Adrenal gland (tissue), 5 donors: Measurements from ENCODE around the gene ABL2.

Experiments used
- POLR2A ChIP-seq, 2 donors: fragments of 450-650 bp; IDR thresholded peaks; one replicate each; pipeline ENCODE4 v1.6.1; 2017; ENCODE audit warnings: antibody characterized with exemption in 2 of 2, mild to moderate bottlenecking in 2 of 2, moderate library complexity in 1 of 2
- TF ChIP-seq, protein P1 (sequence below), 6 experiments: fragments of 450-650 bp in 4 of 6; fragments of 200-600 bp in 2 of 6; sonication (generic) in 1 of 6; IDR thresholded peaks; 1 replicate in 5 of 6; 2 replicates in 1 of 6; pipeline versions ENCODE4 v1.5.1 to v1.8.0; 2016 to 2021; ENCODE audit warnings: antibody characterized with exemption in 6 of 6, mild to moderate bottlenecking in 2 of 6, moderate library complexity in 1 of 6
- donor health status: DM: no; HTN: no; CAD: no.

DNA sequence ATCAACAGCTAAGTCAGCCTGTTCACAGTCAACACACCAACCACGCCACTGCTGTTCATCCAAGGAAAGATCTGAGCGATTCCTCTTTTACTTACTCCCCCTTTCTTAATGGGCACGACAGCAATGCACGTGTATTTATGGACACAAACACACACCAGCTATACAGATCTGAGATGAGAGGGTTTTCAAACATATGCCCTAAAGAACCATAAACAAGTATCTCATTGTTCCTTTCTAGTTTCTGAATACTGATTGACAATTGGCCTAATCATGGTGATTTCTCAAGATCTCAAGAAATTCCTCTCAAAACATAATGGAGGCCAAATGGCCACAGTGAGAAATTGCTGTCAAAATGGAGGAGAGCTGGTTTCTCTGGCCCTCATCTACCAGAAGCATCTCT is 129.6 kb downstream of the ABL2 start:
- TF ChIP-seq, protein P1, sequence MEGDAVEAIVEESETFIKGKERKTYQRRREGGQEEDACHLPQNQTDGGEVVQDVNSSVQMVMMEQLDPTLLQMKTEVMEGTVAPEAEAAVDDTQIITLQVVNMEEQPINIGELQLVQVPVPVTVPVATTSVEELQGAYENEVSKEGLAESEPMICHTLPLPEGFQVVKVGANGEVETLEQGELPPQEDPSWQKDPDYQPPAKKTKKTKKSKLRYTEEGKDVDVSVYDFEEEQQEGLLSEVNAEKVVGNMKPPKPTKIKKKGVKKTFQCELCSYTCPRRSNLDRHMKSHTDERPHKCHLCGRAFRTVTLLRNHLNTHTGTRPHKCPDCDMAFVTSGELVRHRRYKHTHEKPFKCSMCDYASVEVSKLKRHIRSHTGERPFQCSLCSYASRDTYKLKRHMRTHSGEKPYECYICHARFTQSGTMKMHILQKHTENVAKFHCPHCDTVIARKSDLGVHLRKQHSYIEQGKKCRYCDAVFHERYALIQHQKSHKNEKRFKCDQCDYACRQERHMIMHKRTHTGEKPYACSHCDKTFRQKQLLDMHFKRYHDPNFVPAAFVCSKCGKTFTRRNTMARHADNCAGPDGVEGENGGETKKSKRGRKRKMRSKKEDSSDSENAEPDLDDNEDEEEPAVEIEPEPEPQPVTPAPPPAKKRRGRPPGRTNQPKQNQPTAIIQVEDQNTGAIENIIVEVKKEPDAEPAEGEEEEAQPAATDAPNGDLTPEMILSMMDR (IDR thresholded peaks at IDR 0.05), result no peak
- TF ChIP-seq POLR2A (IDR thresholded peaks at IDR 0.05), result no peak
